ENCODE results near the gene ZC3H7B. TPM values are rescaled to one million over a fixed set of nuclear protein-coding genes. Genes with fewer than 3 reads are reported as not detected.

ZC3H7B gene
- total and polyA plus RNA-seq, 3 experiments from 2014 or later = 1.5 to 59.9 (median 58.9) TPM

GRCh38 chr22:41305646-41306045, 4.3 kb downstream of the ZC3H7B start:
- Histone ChIP-seq H3K27me3 (ENCODE audit: insufficient read depth, low read length, poor library complexity, severe bottlenecking) (no peaks in the 10 kb centered on the region), H3K9me3 (ENCODE audit: low read length) (no peaks in the 10 kb centered on the region), H3K4me1 (ENCODE audit: insufficient read depth, low read length) (peaks cover 20% of the 10 kb centered on the region), H3K36me3 (ENCODE audit: insufficient read depth, low read length) (no peaks in the 10 kb centered on the region), H3K4me3 (ENCODE audit: low read length) (no peak overlapping the region), H3K27ac (ENCODE audit: low read depth, low read length) (no peak overlapping the region)
- H3K27ac Mint-ChIP-seq = peak overlapping the region in 5 of 8 donors; percentile 6 to 43 (median 17)
- peaks cover 38 to 56% (median 52%) of the 10 kb centered on the region in 3 donors for H3K4me1 Mint-ChIP-seq
- peak overlapping the region in 2 of 7 donors; percentile 6 to 74 for H3K4me3 Mint-ChIP-seq
- H3K9me3 Mint-ChIP-seq = no peaks in the 10 kb centered on the region
- ChIA-PET POLR2A (interaction anchor here (0.7 kb wide), 1 partner anchor 158 kb away, joined by 3 read pairs; no protein-coding TSS in a partner anchor), CTCF (no interaction called here)
- H3K36me3 Mint-ChIP-seq = peaks cover 0 to 31% (median 5%) of the 10 kb centered on the region in 3 donors
- no peak for DNase-seq
- H3K27me3 Mint-ChIP-seq = peaks cover 0 to 2% of the 10 kb centered on the region in 2 donors

DNA sequence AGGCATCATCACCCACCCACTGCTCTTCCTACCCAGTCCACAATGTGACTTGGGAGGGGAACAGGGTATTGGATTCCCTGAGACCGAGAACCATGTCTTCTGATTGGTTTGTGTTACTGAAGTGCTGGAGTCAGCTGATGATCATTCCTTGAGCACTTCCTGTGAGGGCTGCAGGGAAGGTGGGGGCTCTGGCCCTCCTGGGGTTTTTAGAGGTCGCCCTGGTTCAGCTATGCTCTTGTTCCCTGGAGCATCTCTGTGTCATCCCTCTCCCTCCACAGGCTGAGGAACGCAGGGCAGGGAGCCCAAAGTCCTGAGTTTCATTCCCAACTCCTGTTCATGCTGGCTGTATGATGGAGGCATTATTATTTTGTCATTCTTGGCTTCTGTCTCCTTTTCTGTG, 6.7 kb downstream of the ZC3H7B start:
- H3K4me1 ChIP-seq (ENCODE audit: insufficient read depth, low read length) = peaks cover 9% of the 10 kb centered on the region
- peaks cover 35 to 53% (median 49%) of the 10 kb centered on the region in 3 donors for H3K4me1 Mint-ChIP-seq
- peaks cover 0 to 2% of the 10 kb centered on the region in 2 donors for H3K27me3 Mint-ChIP-seq
- H3K9me3 ChIP-seq (ENCODE audit: low read length) = no peaks in the 10 kb centered on the region
- no peak overlapping the region for H3K4me3 ChIP-seq (ENCODE audit: low read length)
- H3K36me3 Mint-ChIP-seq = peaks cover 0 to 36% (median 5%) of the 10 kb centered on the region in 3 donors
- POLR2A ChIA-PET = no interaction called here
- CTCF ChIA-PET = no interaction called here
- H3K27ac ChIP-seq (ENCODE audit: low read depth, low read length) = no peak overlapping the region
- no peak for DNase-seq
- H3K36me3 ChIP-seq (ENCODE audit: insufficient read depth, low read length) = no peaks in the 10 kb centered on the region
- peak overlapping the region in 3 of 8 donors; percentile 20 to 83 (median 60) for H3K27ac Mint-ChIP-seq
- H3K9me3 Mint-ChIP-seq = no peaks in the 10 kb centered on the region
- H3K27me3 ChIP-seq (ENCODE audit: insufficient read depth, low read length, poor library complexity, severe bottlenecking) = no peaks in the 10 kb centered on the region
- H3K4me3 Mint-ChIP-seq = peak overlapping the region in 1 of 7 donors; percentile 68

- no peak overlapping the region for H3K27ac ChIP-seq (ENCODE audit: low read depth, low read length)
- no peak for DNase-seq
- Mint-ChIP-seq H3K4me3 (no peak overlapping the region), H3K27me3 (peaks cover 0 to 2% of the 10 kb centered on the region in 2 donors), H3K4me1 (peaks cover 30 to 48% (median 45%) of the 10 kb centered on the region in 3 donors), H3K27ac (peak overlapping the region in 5 of 8 donors; percentile 20 to 83 (median 47)), H3K36me3 (peaks cover 0 to 34% (median 5%) of the 10 kb centered on the region in 3 donors), H3K9me3 (no peaks in the 10 kb centered on the region)
- no peaks in the 10 kb centered on the region for H3K27me3 ChIP-seq (ENCODE audit: insufficient read depth, low read length, poor library complexity, severe bottlenecking)
- ChIA-PET CTCF (no interaction called here), POLR2A (no interaction called here)
- H3K36me3 ChIP-seq (ENCODE audit: insufficient read depth, low read length) = no peaks in the 10 kb centered on the region
- H3K4me3 ChIP-seq (ENCODE audit: low read length) = no peak overlapping the region
- H3K9me3 ChIP-seq (ENCODE audit: low read length) = no peaks in the 10 kb centered on the region
- peaks cover 6% of the 10 kb centered on the region for H3K4me1 ChIP-seq (ENCODE audit: insufficient read depth, low read length)
Observed at GRCh38 chr22:41308544-41308947, 7.2 kb downstream of the ZC3H7B start.

GRCh38 chr22:41310336-41310735, 9.0 kb downstream of the ZC3H7B start:
- CTCF ChIA-PET = interaction anchor here (0.6 to 2.9 kb wide), 3 partner anchors 9 to 110 kb away, joined by 3 to 8 read pairs (median 5); partner anchors contain the start of gene ZC3H7B
- H3K27ac Mint-ChIP-seq = no peak overlapping the region
- POLR2A ChIA-PET = no interaction called here

GRCh38 chr22:41311487-41311886, 10.2 kb downstream of the ZC3H7B start:
- Mint-ChIP-seq H3K27me3 (peaks cover 0 to 2% of the 10 kb centered on the region in 2 donors), H3K36me3 (peaks cover 0 to 35% (median 5%) of the 10 kb centered on the region in 3 donors), H3K27ac (peak overlapping the region in 5 of 8 donors; percentile 2 to 72 (median 52)), H3K9me3 (no peaks in the 10 kb centered on the region), H3K4me1 (peaks cover 23 to 31% (median 30%) of the 10 kb centered on the region in 3 donors), H3K4me3 (no peak overlapping the region)
- CTCF ChIA-PET = interaction anchor here (1.3 to 2.9 kb wide), 2 partner anchors 10 to 74 kb away, joined by 4 to 8 read pairs; partner anchors contain the start of gene ZC3H7B
- H3K27ac ChIP-seq (ENCODE audit: low read depth, low read length) = no peak overlapping the region
- no peaks in the 10 kb centered on the region for H3K9me3 ChIP-seq (ENCODE audit: low read length)
- DNase-seq = no peak
- H3K4me3 ChIP-seq (ENCODE audit: low read length) = no peak overlapping the region
- POLR2A ChIA-PET = no interaction called here
- H3K4me1 ChIP-seq (ENCODE audit: insufficient read depth, low read length) = peaks cover 6% of the 10 kb centered on the region
- no peaks in the 10 kb centered on the region for H3K27me3 ChIP-seq (ENCODE audit: insufficient read depth, low read length, poor library complexity, severe bottlenecking)
- no peaks in the 10 kb centered on the region for H3K36me3 ChIP-seq (ENCODE audit: insufficient read depth, low read length)

More at GRCh38 chr22:41310336-41310735, 9.0 kb downstream of the ZC3H7B start:
- Histone ChIP-seq H3K27ac (ENCODE audit: low read depth, low read length) (no peak overlapping the region), H3K4me1 (ENCODE audit: insufficient read depth, low read length) (peaks cover 6% of the 10 kb centered on the region), H3K9me3 (ENCODE audit: low read length) (no peaks in the 10 kb centered on the region), H3K27me3 (ENCODE audit: insufficient read depth, low read length, poor library complexity, severe bottlenecking) (no peaks in the 10 kb centered on the region), H3K4me3 (ENCODE audit: low read length) (no peak overlapping the region), H3K36me3 (ENCODE audit: insufficient read depth, low read length) (no peaks in the 10 kb centered on the region)
- no peak overlapping the region for H3K4me3 Mint-ChIP-seq
- H3K27me3 Mint-ChIP-seq = peaks cover 0 to 2% of the 10 kb centered on the region in 2 donors
- peaks cover 0 to 35% (median 5%) of the 10 kb centered on the region in 3 donors for H3K36me3 Mint-ChIP-seq
- DNase-seq = no peak
- H3K9me3 Mint-ChIP-seq = no peaks in the 10 kb centered on the region
- H3K4me1 Mint-ChIP-seq = peaks cover 26 to 38% (median 36%) of the 10 kb centered on the region in 3 donors

DNA sequence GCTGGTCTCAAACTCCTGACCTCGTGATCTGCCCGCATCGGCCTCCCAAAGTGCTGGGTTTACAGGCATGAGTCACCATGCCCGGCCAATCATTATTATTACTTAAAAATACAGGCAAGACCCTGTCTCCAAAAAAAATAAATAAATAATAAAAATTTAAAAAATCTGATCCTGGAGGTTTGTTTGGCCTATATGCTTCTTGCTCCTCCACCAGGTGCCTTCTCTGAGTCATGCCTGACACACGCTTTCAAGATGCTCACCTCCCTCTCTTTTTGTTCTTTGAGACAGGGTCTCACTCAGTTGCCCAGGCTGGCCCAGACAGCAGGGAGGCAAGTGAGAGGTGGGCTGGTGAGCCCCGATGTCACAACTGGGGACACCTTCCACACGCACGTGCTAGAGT, 13.5 kb downstream of the ZC3H7B start:
- Mint-ChIP-seq H3K27me3 (no peaks in the 10 kb centered on the region), H3K27ac (no peak overlapping the region), H3K4me3 (no peak overlapping the region), H3K9me3 (no peaks in the 10 kb centered on the region), H3K4me1 (peaks cover 8 to 14% (median 12%) of the 10 kb centered on the region in 3 donors), H3K36me3 (peaks cover 0 to 22% (median 2%) of the 10 kb centered on the region in 3 donors)
- no peaks in the 10 kb centered on the region for H3K27me3 ChIP-seq (ENCODE audit: insufficient read depth, low read length, poor library complexity, severe bottlenecking)
- H3K9me3 ChIP-seq (ENCODE audit: low read length) = no peaks in the 10 kb centered on the region
- POLR2A ChIA-PET = no interaction called here
- H3K27ac ChIP-seq (ENCODE audit: low read depth, low read length) = no peak overlapping the region
- no peaks in the 10 kb centered on the region for H3K36me3 ChIP-seq (ENCODE audit: insufficient read depth, low read length)
- DNase-seq = no peak
- H3K4me1 ChIP-seq (ENCODE audit: insufficient read depth, low read length) = no peaks in the 10 kb centered on the region
- H3K4me3 ChIP-seq (ENCODE audit: low read length) = no peak overlapping the region
- CTCF ChIA-PET = no interaction called here

- ChIA-PET POLR2A (interaction anchor here (0.5 kb wide), 1 partner anchor 632 kb away, joined by 4 read pairs; no protein-coding TSS in a partner anchor), CTCF (no interaction called here)
- H3K4me3 Mint-ChIP-seq = no peak overlapping the region
- DNase-seq = no peak
- Histone ChIP-seq H3K4me1 (ENCODE audit: insufficient read depth, low read length) (no peaks in the 10 kb centered on the region), H3K27ac (ENCODE audit: low read depth, low read length) (no peak overlapping the region), H3K4me3 (ENCODE audit: low read length) (no peak overlapping the region), H3K27me3 (ENCODE audit: insufficient read depth, low read length, poor library complexity, severe bottlenecking) (no peaks in the 10 kb centered on the region), H3K9me3 (ENCODE audit: low read length) (no peaks in the 10 kb centered on the region), H3K36me3 (ENCODE audit: insufficient read depth, low read length) (no peaks in the 10 kb centered on the region)
- H3K9me3 Mint-ChIP-seq = no peaks in the 10 kb centered on the region
- no peaks in the 10 kb centered on the region for H3K27me3 Mint-ChIP-seq
- peaks cover 8 to 16% (median 12%) of the 10 kb centered on the region in 3 donors for H3K4me1 Mint-ChIP-seq
- peaks cover 0 to 25% (median 2%) of the 10 kb centered on the region in 3 donors for H3K36me3 Mint-ChIP-seq
- H3K27ac Mint-ChIP-seq = peak overlapping the region in 1 of 8 donors; percentile 44
Observed at GRCh38 chr22:41315586-41315985, 14.3 kb downstream of the ZC3H7B start.

DNA sequence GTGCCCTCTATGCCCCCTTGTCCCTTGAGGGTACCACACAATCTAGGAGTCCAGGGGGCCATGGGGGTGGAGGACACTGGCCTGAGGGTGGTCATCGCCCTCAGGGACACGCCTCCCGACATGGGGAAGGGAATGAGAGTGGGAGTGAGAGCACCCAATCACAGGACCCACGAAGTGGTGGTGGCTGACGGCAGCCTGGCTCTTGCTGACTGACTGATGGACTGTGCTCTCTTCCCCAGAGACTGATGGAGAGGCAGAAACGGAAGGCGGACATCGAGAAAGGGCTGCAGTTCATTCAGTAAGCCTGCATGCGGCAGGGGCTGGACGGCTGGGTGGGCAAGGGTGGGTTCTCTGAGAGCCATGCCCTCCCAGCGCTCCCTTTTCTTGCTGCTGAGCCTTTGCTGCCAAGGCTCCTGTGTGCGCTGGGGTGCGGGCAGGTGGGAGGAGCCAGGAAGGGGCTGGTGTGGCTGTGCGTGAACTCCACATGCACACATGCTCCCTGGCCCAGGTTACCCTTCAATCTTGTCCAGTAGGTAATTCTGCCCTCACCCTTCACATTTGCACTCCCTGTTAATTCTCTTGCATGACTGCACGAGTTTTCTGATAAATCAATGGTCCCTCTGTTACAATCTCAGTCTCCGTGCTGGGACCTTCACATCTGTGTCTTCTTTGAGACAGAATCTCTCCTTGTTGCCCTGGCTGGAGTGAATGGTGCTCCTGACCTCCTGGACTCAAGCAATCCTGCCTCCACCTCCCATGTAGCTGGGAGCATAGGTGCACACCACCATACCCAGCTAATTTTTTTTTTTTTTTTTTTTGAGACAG, 19.3 kb downstream of the ZC3H7B start:
- no peak for DNase-seq
- Mint-ChIP-seq H3K36me3 (peaks cover 6 to 53% (median 12%) of the 10 kb centered on the region in 3 donors), H3K27me3 (no peaks in the 10 kb centered on the region), H3K4me3 (no peak overlapping the region), H3K27ac (no peak overlapping the region), H3K4me1 (peaks cover 0 to 7% (median 4%) of the 10 kb centered on the region in 3 donors), H3K9me3 (no peaks in the 10 kb centered on the region)
- H3K4me1 ChIP-seq (ENCODE audit: insufficient read depth, low read length) = no peaks in the 10 kb centered on the region
- no peak overlapping the region for H3K27ac ChIP-seq (ENCODE audit: low read depth, low read length)
- no peak overlapping the region for H3K4me3 ChIP-seq (ENCODE audit: low read length)
- POLR2A ChIA-PET = interaction anchor here (0.5 kb wide), 1 partner anchor 17 kb away, joined by 6 read pairs; no protein-coding TSS in a partner anchor
- no peaks in the 10 kb centered on the region for H3K9me3 ChIP-seq (ENCODE audit: low read length)
- peaks cover 18% of the 10 kb centered on the region for H3K36me3 ChIP-seq (ENCODE audit: insufficient read depth, low read length)
- CTCF ChIA-PET = interaction anchor here (0.7 to 1.1 kb wide), 2 partner anchors 83 to 175 kb away, joined by 3 read pairs; no protein-coding TSS in a partner anchor
- no peaks in the 10 kb centered on the region for H3K27me3 ChIP-seq (ENCODE audit: insufficient read depth, low read length, poor library complexity, severe bottlenecking)
